ENCODE measurements around the gene SNAP47.

The SNAP47 gene

DNA sequence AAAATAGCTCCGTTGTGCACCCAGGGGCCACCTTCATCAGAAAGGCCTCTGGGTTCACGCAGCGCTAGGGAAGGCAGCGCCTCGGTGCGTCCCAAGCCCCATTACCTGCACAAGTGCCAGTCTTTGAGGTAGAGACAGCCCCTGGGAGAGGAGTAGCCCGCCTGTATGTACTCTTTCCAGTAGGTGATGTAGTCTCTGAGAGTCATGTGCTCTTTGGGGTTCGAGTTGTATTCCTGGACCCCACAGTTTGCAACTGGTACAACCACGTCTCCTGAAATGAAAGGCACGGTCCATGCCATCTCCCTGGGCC is 734 bp upstream of the SNAP47 start:
- Histone ChIP-seq H3K4me1 (no peaks in the 10 kb centered on the region; the same call in 1 of the 2 replicates), H3K4me3 (ENCODE audit: low read depth, low read length) (peak overlapping the region; percentile 95), H3K9me3 (no peaks in the 10 kb centered on the region), H3K27me3 (no peaks in the 10 kb centered on the region), H3K36me3 (peaks cover 26% of the 10 kb centered on the region)
- no peak for TF ChIP-seq CTCF (IDR thresholded peaks at IDR 0.05; ENCODE audit: low read depth, low read length)
- DNase-seq = no peak

DNA sequence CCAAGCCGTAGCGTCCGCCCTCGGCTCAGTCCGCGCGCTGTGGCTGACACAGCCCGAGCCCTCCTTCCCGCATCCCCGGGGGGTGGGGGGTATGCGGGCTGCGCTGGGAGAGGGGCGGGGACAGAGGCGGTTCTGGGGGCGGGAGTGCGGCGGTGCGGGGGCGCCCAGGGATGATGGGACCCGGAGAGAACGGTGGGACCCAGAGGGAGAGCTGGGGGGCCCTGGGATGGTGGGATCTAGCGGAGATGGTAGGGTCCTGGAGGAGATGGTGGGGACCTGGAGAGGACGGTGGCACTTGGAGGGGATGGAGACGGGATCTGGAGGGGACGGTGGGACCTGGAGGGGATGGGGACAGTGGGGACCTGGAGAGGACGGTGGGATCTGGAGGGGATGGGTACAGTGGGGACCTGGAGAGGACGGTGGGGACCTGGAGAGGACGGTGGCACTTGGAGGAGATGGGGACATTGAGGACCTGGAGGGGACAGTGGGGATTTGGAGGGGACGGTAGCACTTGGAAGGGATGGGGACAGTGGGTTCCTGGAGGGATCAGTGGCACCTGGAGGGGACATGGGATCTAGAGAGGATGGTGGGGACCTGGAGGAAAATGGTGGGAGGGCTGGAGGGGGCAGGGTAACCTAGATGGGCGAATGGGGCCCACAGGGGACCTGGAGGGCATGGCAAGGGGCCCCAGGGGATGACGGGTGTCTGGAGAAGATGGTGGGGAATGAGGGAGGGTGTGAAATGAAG is 477 bp downstream of the SNAP47 start:
- H3K36me3 ChIP-seq = peaks cover 26% of the 10 kb centered on the region

DNA sequence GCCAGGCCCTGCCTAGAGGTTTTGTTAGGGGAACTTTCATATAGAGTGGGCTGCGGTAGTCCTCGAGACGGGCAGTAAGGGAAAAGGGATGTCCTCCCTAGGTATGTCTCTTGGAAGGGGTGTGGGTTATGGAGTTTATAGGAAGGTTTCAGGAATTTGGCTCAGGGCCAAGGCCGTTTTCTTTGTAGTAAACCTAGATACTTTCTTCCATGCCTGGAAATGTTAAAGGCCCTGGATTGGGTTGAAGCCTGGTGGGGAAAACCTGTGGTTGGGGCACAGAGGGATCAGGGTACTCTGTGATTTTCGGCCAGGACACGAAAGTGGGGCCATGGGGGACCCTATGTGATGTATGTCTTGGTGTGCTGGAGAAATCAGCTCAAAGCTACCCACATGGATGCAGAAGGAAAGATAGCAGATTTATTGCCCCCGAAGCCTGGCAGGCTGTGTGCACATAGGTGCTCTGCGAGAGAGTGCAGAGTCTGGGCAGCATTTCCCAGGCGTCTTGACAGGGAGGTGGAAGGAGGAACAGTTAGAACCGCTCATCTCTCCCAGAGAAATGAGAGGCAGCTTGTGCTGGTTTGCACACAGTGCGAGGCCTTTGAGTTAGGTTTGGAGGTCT is 1.7 kb downstream of the SNAP47 start:
- Histone ChIP-seq H3K4me1 (no peaks in the 10 kb centered on the region), H3K27me3 (no peaks in the 10 kb centered on the region), H3K9me3 (no peaks in the 10 kb centered on the region), H3K4me3 (ENCODE audit: low read depth, low read length) (no peak overlapping the region), H3K36me3 (peaks cover 18% of the 10 kb centered on the region)
- DNase-seq = no peak
- TF ChIP-seq CTCF (IDR thresholded peaks at IDR 0.05; ENCODE audit: low read depth, low read length) = no peak

More for the DNA sequence above, 477 bp downstream of the SNAP47 start:
- Histone ChIP-seq H3K4me3 (ENCODE audit: low read depth, low read length) (peak overlapping the region; percentile 95), H3K27me3 (no peaks in the 10 kb centered on the region), H3K4me1 (no peaks in the 10 kb centered on the region), H3K9me3 (no peaks in the 10 kb centered on the region)
- no peak for DNase-seq
- TF ChIP-seq CTCF (IDR thresholded peaks at IDR 0.05; ENCODE audit: low read depth, low read length) = no peak

DNA sequence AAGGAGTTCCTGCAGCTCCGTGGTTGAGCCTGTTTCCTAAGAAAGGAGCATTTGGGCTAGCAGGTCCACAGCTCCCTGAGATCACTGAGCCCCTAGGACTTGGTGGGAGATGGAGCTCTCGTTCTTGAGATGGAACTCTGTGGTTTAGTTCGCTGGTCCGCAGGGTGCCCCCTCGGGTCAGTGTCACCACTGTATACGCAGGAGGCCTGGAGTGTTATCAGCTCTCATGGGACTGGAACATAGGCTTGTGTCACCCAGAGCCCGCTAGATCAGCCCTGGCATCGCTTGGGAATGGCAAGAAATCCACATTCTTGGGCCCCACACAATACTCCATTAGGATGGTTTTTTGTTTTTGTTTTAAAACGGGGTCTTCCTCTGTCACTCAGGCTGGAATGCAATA is 3.6 kb downstream of the SNAP47 start:
- Histone ChIP-seq H3K27me3 (no peaks in the 10 kb centered on the region), H3K36me3 (no peaks in the 10 kb centered on the region; the same call in none of the 2 replicates), H3K4me3 (ENCODE audit: low read depth, low read length) (no peak overlapping the region), H3K4me1 (no peaks in the 10 kb centered on the region), H3K9me3 (no peaks in the 10 kb centered on the region)
- TF ChIP-seq CTCF (IDR thresholded peaks at IDR 0.05; ENCODE audit: low read depth, low read length) = no peak
- no peak for DNase-seq

DNA sequence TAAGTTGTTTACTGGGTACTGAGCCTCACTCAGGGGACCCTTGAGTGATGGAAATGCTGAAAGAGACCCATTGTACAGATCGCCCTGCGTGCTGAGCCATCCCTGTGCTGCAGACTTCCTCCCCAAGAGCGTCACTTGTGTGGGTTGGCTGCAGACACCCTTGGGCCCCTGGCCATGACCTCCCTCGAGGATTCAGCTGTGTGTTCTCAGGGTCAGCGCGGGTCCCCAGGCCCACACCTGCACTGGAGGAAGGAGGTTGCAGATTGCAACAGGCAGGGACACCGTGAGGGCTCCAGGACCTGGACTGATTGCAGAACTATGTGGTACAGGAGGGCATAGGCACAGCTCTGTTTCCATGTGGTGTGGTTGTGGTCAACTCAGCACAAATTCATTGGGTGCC is 4.4 kb downstream of the SNAP47 start:
- H3K9me3 ChIP-seq = no peaks in the 10 kb centered on the region
- no peak for DNase-seq
- H3K36me3 ChIP-seq = no peaks in the 10 kb centered on the region; the same call in 1 of the 2 replicates
- H3K4me3 ChIP-seq (ENCODE audit: low read depth, low read length) = no peak overlapping the region
- no peaks in the 10 kb centered on the region for H3K4me1 ChIP-seq
- H3K27me3 ChIP-seq = no peaks in the 10 kb centered on the region
- no peak for TF ChIP-seq CTCF (IDR thresholded peaks at IDR 0.05; ENCODE audit: low read depth, low read length)

GRCh38 chr1:227740401-227740960 is 5.2 kb downstream of the SNAP47 start:
- TF ChIP-seq CTCF (IDR thresholded peaks at IDR 0.05; ENCODE audit: low read depth, low read length) = no peak
- no peaks in the 10 kb centered on the region; the same call in 1 of the 2 replicates for H3K36me3 ChIP-seq

More at GRCh38 chr1:227740401-227740960, 5.2 kb downstream of the SNAP47 start:
- H3K4me3 ChIP-seq (ENCODE audit: low read depth, low read length) = no peak overlapping the region
- DNase-seq = no peak
- no peaks in the 10 kb centered on the region for H3K4me1 ChIP-seq
- H3K9me3 ChIP-seq = no peaks in the 10 kb centered on the region
- H3K27me3 ChIP-seq = no peaks in the 10 kb centered on the region
